NCI-H2196 (cell line): Measurements from ENCODE around the gene PPM1E.

ENCODE experiments used
- DNase-seq: peaks from one replicate; lab custom pipeline; 2025; ENCODE audit not compliant: unreplicated experiment; lab: John Stamatoyannopoulos, UW

Gene PPM1E

GRCh38 chr17:59028328-59028727 is 272.7 kb downstream of the PPM1E start:
- DNase-seq = no peak

- no peak for DNase-seq
These were observed 275.2 kb downstream of the PPM1E start for GRCh38 chr17:59030811-59031210.
